ENCODE measurements around the gene PLEKHA7.

Gene PLEKHA7

DNA sequence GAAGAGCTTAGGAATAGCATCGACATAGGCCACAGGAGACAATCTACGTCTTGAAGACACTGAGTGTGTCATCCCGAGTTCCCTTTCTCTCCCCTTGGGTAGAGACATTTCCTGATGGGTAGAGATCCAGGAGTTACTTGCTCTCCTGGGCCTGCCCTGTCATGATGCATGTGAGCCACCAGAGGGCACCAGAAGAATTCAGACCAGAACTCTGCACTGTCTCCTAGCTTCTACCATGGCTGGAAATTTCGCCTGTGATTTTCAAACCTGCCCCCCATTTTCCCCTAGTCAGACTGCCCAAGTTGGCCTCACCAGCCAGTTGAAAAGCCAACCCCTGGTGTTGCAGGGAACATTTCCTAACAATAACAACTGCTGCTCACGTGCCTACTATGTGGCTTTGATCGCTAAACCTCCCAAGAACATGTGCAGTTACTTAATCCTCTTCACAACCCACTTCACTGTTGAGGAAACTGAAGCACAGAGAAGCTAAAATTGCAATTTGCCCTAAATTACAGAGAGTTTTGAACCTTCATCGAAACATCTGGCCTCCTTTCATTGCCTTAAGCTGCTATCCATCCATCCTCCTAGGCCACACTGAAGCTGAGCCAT, 228.6 kb downstream of the PLEKHA7 start:
- peak; percentile 90 for DNase-seq

DNA sequence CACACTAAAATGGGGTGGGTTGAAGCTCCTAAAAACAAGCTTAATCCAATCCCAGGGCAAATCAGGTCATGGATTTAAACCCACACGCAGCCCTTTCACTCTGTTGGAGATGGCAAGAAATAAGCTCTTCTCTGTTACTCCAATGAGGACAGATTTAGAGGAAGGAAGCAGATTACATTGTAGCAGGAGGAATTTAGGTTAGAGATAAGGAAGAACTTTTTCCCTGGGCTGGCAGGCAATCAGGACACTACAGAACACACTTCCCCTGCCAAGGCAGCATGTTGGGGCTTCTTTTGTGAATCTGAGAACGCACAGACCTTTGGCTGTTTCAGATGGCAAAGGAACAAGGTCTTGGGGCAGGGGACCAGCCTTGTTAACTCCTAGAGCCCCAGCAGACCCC, 229.5 kb downstream of the PLEKHA7 start:
- no peak for DNase-seq

DNA sequence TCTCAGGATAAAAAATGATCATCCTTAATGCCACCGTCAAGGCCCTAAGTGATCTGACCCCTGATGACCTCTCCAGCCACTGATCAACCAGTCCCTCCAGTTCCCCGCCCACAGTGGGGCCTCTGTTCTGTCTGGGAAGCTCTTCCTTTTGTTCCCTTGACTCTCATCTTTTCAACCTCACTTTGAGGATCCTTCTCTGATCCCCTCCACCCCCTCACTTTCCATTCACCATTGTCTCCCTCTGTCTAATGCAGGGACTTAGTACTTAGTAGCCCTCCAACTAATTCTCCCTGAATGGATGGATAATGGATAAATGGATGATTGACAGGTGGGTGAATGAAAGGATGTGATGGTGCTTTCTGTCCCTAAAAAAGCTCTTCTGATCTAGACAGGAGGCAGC, 230.1 kb downstream of the PLEKHA7 start:
- DNase-seq: peak; percentile 58

DNA sequence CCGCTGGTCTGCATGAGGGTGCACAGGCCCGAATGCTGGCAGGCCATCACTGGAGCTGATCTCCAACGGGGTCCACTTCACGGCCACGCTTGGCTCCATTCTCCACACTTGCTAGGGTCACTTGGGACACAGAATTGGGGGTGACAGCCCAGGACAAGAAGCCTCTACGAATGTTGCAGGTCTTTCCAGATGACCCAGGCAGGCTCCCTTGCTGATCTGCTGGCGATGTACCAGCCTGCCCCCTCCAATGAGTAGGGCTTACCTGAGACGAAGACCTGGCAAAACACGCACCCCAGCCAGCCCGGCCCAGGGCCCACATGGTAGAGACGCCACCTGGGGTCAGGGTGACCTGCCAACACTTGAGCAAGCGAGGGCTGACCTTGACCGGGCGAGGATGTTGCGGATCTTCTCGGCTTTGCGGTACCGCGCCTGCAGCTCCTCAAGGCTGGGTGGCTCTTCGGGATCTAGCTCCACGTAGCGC, 230.9 kb downstream of the PLEKHA7 start:
- DNase-seq: no peak

DNA sequence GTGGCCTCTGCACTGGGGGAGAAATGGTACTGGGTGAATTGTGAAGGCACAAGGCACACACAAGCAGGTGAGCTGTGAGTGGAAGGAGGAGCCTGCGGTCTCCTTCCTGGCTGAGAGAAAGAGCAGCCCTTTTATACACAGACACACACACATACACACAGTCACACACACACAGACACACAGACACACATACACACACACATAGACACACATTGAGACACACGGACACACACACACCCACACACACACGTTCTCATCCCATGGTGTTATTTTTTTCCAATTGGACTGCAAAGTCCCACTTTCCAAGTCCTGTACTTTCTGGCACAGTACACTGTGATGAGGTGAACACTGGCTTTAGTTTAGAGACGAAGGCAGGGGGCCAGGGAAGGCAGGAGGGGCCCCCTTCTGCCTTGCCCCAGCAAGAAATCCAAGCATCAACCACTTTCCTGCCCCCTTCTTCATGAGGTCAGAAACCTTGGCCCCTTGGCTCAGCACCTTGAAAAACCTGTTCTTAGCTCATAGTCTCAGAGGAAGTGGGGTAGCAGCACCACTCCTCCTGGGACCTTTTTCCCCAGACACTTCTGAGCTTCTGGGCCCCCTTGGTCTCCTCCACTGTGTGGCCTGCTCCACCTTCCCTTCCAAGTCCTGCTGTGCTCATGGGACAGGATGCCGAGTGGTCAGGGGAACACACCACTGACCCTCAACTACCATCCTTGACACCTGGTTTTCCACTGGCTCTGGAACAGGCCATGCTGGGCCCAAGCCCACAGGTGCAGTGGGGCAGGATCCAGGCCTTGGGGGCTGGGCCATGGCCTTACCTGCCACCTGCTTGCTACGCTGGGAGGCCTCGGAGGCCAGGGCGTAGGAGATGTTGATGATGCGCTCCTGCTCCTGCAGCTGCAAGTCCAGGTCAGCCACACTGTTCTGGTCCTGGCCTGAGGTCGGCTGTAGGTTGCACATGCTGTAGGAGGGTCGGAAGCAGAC, 232.0 kb downstream of the PLEKHA7 start:
- DNase-seq: no peak

DNA sequence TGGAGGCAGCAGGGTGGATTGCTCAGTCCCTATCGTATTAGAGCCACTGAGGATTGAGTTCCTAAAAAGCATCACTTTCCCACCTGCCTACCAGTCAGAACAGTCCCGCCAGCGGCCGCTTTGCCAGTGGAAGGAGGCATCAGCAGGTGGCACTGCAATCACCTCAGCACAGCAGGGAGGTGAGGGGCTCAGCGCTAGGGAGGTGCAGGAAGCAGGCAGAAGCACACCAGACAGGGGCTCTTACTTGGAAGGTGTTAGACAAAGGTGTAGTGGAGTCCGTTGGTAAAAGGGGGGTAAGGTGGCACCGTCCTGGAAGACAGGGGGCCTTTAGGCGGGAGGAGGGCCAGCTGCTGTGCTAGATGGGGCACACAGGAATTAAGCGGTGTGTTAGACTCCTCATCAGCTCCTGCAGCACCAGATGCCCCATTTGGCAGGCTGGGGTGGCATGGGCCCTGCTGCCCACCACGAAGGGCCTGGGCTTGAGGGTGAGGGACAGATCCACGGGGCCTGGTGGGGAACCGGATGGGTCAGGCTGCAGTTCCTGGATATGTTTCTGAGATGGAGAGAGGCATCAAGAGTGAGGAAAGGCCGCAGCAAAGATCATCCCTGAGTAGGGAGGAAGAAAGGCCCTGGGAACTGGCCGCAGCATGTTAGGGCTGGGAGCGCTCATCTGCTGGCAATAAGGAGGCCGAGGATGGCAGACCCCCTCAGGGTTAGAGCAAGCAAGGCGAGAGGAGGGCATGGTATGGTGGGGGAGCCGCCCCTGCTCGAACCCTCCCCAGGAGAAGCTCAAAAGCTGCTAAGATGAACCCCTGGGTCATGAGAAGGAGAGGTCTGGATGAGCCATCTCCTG, 233.3 kb downstream of the PLEKHA7 start:
- DNase-seq: no peak

DNA sequence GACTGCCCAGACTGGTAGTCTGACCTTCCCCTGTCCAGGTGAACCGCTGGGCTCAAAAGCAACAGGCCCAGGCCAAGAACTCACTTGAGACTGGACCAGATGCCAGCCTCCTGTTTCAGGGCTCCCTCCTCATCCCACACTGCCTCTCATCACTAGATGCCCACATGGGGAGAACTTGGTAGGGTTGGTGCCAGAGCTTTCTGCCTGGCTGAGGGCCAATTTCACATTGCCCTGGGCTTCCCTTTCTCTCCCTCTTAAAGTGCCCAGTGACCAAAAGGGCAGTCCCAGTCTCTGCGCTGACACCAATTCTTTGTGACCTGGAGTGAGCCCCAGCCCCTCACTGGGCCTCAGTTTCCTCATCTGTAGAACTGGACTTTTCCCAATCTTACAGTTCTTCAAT, 234.1 kb downstream of the PLEKHA7 start:
- DNase-seq: no peak

DNA sequence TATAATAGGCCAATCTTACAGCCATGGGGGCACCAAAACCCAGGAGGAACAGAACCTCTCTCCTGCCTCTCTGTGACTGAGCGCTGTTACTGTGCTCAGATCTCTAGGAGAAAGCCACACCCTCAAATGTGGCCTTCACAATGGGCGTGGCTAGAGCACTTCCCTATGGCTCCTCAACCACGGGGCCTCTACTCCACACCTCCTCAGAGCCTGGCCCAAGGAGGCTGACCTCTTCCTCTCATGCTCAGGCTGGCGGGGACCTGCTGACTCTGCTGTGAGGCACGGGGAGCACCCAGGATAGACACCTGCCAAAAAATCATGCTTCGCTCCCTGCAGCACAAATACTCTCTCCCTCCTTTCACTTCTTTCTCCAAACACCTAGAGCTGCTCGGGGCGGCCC, 234.8 kb downstream of the PLEKHA7 start:
- DNase-seq: no peak

DNA sequence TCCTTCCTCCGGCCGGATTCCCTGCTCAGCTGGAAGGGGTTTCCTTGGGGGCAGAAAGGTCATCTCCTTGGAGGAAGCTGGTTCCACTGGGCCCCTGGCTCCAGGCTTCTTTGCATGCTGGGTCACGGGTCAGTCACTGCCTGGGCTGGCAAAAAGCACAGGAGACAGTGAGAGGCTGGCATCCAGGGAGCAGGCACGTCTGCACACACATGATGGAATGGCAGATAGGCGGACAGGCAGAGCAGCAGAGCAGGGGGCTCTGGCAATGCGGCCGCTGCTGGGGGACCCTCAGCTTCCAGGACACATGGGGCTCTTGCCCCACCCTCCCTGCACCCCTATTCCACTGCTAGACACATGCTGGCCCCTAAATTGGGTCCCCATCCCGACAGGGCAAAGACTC, 235.3 kb downstream of the PLEKHA7 start:
- DNase-seq: no peak

DNA sequence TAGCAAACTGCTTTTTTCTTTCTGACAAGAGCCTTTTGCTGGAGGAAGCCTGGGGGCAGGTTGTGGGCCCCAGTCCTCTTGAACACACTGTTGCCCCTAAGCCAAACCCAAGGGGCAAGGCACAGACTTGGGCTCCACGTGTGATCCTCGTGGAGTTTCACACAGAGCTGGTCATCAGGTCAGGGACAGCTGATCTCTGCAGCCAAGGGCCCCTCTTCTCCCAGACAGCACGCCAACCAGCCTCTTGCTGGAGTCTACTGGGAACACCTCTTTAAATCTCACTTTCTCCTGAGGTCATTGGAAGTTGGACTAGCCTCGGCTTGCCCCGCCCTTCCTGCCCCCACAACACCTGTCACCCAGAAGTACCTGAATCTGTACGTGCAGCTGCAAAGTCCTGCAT, 235.9 kb downstream of the PLEKHA7 start:
- no peak for DNase-seq

DNA sequence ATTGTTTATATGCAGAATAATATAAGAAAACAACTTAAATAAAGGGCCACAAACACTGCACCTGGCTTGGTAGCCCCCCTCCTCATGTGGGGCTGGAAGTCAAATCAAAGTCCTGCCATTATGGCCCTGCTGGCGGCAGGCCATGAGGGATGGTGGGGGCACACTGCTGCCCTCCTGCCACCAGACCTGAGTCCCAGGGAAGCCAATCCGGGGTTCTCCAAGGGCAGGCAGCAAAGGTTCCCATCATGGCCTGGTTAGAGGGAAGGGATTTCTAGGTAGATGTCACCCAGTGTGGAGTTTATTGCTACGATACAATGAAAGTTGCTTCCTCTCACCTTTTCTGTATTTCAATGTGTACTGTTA, 236.6 kb downstream of the PLEKHA7 start:
- DNase-seq: no peak

DNA sequence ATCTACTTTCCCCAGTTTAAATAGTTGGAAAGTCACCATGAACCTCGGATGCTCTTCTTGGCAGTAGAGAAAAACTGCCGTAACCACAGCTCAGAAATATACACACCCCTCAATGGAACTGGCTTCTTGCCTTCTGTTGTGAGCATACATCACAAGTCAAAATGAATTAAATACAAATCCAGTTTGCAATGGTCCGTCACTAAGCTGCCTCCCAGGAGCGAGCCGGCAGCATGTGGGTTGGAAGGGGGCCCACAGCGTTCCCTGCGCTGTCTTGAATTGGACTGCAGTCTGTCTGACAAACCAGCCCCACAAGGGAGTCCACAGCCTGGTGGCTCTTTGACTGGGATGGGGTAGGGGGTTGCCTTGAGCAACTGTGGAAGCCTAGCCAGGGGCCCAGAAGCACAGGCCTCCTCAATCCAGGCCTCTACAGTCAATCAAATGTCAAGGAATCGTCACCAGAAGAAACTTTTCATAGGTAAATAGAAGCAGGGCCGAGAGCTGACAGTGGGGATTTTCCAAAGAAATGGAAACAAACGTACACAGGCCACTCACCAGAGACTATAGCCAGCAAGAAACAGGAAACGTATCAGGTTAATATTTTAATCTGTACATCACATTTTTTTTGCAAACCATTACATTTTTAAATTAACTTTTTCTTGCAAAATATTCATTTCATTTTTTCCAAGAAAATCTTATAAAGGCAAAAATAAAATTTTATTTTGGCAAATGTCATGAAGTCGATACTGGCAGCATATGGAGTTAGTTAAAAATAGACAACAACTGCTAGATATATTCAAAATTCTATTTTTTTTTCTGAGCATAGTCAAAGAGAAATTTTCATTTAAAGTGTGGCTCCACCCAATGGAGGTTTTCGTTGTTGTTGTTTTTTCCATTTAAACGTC, 237.3 kb downstream of the PLEKHA7 start:
- DNase-seq: peak; percentile 79

DNA sequence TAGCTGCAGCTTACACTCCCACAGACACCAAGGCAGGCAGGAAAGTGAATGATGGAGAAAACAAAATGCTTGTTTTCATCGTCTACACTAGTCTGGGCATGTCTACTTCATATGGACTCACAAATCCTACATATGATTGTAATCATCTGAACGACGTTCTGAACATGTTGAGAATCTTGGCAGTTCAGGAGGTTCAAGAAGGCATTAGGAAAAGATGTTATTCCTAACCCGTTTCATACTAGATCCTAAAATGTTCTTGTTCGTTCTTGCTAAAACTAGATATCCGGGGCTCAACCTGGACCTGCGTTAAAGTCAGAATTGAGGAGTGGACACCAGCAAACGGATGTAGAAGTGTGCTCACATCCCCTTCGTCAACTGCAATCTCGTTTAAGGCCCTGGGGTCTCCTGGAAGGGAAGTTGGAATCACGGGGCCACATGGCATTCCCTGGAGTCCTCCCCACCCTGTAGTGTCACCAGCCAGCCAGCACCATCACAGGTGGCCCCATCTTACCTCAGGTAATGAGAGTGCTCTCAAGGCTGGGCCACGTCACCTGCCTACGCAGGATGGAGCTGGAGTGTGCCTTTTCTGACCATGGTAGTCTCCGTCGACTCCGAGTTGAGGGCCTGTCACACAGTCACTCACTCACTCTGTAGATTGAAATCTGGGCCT, 238.5 kb downstream of the PLEKHA7 start:
- no peak for DNase-seq

DNA sequence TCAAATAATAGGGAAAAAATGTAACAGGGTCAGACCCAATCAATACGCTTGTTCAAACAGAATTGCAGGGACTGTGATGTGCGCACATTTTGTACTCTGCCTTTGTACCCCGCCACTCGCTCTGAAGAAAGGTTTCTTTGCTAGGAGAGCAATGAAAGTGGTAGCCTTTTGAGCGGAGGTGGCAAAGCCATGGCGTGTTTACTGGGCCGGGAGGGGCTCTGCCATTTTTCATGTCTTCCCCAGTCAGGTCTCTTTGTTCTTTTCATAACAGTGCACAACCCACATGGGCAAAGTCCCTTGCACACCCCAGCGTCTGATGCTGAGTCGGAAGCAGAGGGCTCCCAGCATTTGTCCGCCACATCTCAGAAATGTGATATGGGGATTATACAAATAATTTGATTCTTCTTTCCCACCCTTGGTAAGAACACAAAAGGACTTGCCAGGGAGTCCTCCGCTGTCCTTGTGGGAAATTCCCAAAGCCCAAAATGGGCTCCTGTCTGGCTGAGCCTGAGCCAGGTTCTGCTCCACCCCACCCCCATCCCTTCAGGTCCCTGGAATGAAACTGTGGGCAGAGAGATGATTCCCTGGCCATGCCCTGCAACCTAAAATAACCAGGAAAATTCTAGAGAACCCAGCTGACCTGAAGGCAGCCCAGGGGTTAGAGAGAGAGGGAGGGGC, 239.1 kb downstream of the PLEKHA7 start:
- no peak for DNase-seq

DNA sequence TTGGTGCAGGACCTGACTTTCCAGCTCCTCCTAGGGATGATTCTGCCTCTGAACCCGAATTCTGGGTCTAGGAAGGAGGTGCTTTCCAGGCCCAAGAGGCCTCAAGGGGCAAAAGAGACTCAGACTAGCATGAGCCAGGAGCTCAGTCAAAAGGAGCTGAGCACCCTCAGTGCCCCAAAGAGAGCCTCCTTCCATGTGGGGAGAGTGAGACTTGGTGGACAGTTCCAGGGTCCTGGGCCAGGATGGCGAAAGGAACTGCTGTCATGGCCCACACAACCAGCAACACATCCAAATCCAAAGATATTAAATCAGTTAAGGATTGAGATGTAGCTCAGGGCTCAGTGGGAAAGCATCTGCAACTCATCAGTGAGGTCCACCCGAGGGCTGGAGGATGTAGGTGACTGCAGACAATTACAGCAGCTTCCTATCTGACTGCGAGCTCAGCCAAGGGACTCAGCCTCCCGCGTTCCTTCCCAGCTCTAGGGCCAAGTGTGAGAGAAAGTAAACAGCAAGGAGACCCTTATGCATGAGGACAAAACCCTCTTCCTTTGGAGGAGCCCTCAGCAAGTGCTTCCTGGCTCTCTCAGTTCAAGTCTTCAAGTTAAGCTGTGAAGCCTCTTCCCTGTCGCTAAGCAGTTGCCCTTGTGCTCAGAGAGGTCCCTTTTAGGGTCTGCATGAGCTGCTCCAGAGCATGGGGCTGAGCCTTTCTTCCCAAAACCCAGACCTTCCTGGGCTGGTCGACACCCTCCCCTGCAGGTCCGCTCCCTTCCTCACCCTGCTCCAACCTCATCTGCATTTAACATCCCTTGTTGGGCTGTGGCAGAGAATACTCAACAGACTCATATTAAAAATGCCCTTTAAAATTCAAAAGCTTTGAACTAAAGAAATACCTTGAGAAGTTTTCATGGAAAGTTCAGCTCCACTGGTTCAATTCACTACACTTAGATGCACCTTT, 240.0 kb downstream of the PLEKHA7 start:
- DNase-seq: no peak

DNA sequence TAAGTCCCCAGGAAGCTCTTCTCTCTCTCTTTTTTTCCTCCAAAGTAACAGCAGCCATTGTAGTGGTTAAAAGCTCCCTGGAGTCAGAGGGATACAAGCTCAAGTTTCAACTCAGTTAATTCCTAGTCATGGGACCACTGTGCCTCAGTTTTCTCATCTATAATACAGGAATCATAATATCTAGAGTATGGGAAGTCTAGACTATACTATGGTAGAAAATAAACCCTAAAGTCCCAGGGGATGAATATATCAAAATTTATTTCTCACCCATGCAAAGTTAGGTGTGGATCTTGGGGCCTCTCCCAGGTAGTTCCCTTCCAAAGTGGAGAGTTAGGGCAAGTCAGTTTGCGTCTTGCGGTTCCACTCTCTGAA, 242.1 kb downstream of the PLEKHA7 start:
- no peak for DNase-seq

DNA sequence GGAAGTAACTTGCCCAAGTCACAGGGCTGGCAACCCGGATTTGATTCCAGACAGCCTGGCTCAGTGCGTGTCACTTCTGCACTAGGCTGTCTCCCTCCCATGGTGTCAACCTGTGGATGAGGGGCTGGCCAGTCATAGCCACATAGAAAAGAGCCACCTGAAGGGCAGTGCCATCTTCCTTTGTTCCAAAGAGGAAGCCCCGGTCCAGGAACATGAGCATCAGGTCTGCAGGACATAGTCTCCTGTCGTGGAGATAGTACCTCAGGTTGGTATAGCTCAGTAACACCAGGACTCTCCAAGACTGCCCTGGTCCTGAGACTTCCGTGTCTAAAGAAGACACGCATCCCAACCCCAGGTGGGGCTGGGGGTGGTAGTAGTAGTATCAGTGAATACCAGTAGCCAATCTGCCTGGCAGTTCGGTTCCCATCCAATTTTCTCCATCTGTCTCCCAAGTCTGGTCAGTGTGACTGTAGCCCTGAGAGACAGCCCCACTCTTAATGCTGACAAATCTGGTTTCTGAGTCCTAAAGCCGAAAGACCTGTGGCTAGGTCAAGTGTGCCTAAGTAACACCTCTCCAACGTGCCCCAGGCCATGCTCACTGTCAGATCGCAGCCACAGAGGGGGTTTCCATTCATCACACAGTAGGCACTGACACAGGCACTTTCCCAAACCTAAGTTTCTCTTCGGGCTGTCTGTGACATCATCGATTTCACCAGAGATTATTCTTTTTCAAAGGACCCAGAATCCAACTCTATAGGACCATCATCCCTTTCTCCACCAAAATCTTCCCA, 242.7 kb downstream of the PLEKHA7 start:
- DNase-seq: no peak

DNA sequence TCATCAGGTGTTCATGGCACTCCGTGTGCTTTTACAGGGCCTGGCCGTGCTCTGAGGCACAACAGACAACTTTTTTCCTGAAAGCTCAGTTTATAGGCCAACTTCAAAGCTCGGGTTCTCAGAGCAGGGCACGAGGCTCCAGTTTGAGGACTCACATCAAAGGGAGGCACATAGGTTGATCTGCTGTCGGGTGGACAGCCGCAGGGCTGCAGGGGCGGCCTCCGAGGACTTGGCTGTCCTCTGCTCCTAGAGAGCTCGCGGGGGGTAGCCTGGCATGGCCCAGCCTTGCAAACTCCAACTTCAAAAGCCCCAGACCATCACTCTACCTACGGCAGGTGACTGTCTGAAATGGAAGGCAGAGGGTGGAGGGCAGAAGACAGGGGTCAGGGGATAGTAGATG, 244.2 kb downstream of the PLEKHA7 start:
- DNase-seq: no peak

DNA sequence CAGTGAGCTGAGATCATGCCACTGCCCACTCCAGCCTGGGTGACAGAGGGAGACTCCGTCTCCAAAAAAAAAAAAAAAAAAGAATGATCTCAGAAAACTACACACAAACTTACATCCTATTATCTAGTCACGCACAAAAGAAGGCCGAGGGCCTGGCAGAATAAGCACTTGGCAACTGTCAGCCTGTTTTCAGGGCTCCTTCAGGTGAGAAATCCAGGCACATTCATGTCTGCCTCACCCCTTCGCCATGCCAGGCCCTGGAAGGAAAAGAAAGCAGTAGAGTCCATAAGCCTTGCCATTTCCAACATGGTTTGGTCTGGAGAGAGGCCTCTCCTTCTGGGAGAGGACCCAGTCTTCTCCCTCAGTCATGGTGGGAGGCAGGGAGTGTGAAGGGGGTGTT, 244.8 kb downstream of the PLEKHA7 start:
- DNase-seq: no peak

Measured in eye (tissue), 1 donor.